Endothelial cell of umbilical vein (primary cell): ENCODE results near the gene OPRL1. TPM values are rescaled to one million over a fixed set of nuclear protein-coding genes. Genes with fewer than 3 reads are reported as not detected.
A peak's percentile ranks its signal among the peaks of the same experiment; 100 is the strongest.

Experiments used
- BruUV-seq: library from RNA; stranded (reverse); fragments of 400-500 nt; replicated peaks from 2 replicates; lab custom pipeline; 2021; lab: Mats Ljungman, UMichigan
- CTCF ChIA-PET: fragments of 300-600, 350-600 bp; sonication (Branson Sonifier 250); formaldehyde crosslinking; loops from one replicate; lab custom pipeline; 2021; ENCODE audit warnings: antibody characterized with exemption, inconsistent platforms; lab: Charles Lee
- POLR2A ChIA-PET: fragments of 300-600, 350-600 bp; sonication (Branson Sonifier 250); formaldehyde crosslinking; loops from one replicate; lab custom pipeline; 2021; ENCODE audit warnings: antibody characterized with exemption, inconsistent platforms; lab: Charles Lee
- DNase-seq: peaks from one replicate; pipeline ENCODE4 v3.0.0-alpha.2; 2011; ENCODE audit warnings: low read depth, low spot score
- FAIRE-seq: peaks from 2 replicates; lab custom pipeline; 2011; peaks lifted over from hg19 to GRCh38; lab: Jason Lieb, UNC
- H2AFZ ChIP-seq: 2 replicates; pipeline ENCODE4 v1.6.0; 2012; ENCODE audit warnings: low read depth, low read length, control low read depth, inconsistent platforms
- H3K27ac ChIP-seq: 2 replicates; pipeline ENCODE4 v1.5.1; 2011; ENCODE audit warnings: low read depth, mild to moderate bottlenecking, control low read depth, low read length, moderate library complexity; ENCODE audit not compliant: insufficient read depth
- H3K27me3 ChIP-seq, 2 experiments: 2 replicates each; pipeline versions ENCODE4 v1.6.0 to v1.6.1; 2011; ENCODE audit warnings: low read length in 2 of 2, mixed read lengths in 1 of 2; ENCODE audit not compliant: control insufficient read depth in 2 of 2, insufficient read depth in 2 of 2
- H3K36me3 ChIP-seq, 2 experiments: 2 replicates in 1 of 2; 3 replicates in 1 of 2; pipeline ENCODE4 v1.5.1; 2011; ENCODE audit warnings: low read length in 2 of 2, mild to moderate bottlenecking in 1 of 2, moderate library complexity in 1 of 2; ENCODE audit not compliant: control insufficient read depth in 2 of 2, insufficient read depth in 2 of 2; ENCODE audit errors: extremely low read depth in 1 of 2
- H3K4me1 ChIP-seq: 3 replicates; pipeline ENCODE4 v1.5.1; 2011; ENCODE audit warnings: mild to moderate bottlenecking, low read length; ENCODE audit not compliant: control insufficient read depth, insufficient read depth; ENCODE audit errors: extremely low read depth
- H3K4me2 ChIP-seq: 2 replicates; pipeline ENCODE4 v1.6.1; 2011; ENCODE audit warnings: low read length, control low read depth, mixed read lengths; ENCODE audit not compliant: insufficient read depth
- H3K4me3 ChIP-seq, 3 experiments: fragments of 200-600 bp in 1 of 3; sonication (generic), shearing (Covaris generic) in 1 of 3; replicated peaks in 1 of 3; 2 replicates each; pipeline ENCODE4 v1.5.1; 2011 to 2016; ENCODE audit warnings: control low read depth in 3 of 3, low read length in 3 of 3, mild to moderate bottlenecking in 2 of 3, inconsistent platforms in 1 of 3, low read depth in 1 of 3, moderate library complexity in 1 of 3; ENCODE audit not compliant: insufficient read depth in 1 of 3
- H3K79me2 ChIP-seq: 2 replicates; pipeline ENCODE4 v1.6.0; 2012; ENCODE audit warnings: low read length, inconsistent platforms; ENCODE audit not compliant: control insufficient read depth, insufficient read depth
- H3K9ac ChIP-seq: replicated peaks from 2 replicates; pipeline ENCODE3; 2011; ENCODE audit warnings: low read length, control low read depth; ENCODE audit not compliant: insufficient read depth; ENCODE audit errors: extremely low read depth
- H3K9me1 ChIP-seq: replicated peaks from 3 replicates; pipeline ENCODE4 v1.6.0; 2011; ENCODE audit warnings: mild to moderate bottlenecking, low read length; ENCODE audit not compliant: control insufficient read depth, insufficient read depth; ENCODE audit errors: extremely low read depth
- H3K9me3 ChIP-seq: replicated peaks from 2 replicates; pipeline ENCODE4 v1.5.1; 2012; ENCODE audit warnings: low read length, inconsistent platforms; ENCODE audit not compliant: control insufficient read depth, insufficient read depth
- H4K20me1 ChIP-seq: replicated peaks from 2 replicates; pipeline ENCODE3; 2011; ENCODE audit warnings: mild to moderate bottlenecking, low read length; ENCODE audit not compliant: control insufficient read depth, insufficient read depth; ENCODE audit errors: extremely low read depth
- CTCF ChIP-seq, 2 donors: IDR thresholded peaks; 1 replicate in 1 of 2; 2 replicates in 1 of 2; pipeline ENCODE4 v1.5.1; 2011; ENCODE audit warnings: low read length in 2 of 2, mild to moderate bottlenecking in 2 of 2, moderate library complexity in 2 of 2, control low read depth in 1 of 2, inconsistent platforms in 1 of 2, low read depth in 1 of 2; ENCODE audit not compliant: insufficient read depth in 1 of 2; ENCODE audit errors: extremely low read depth in 1 of 2
- EZH2 ChIP-seq: IDR thresholded peaks from 2 replicates; pipeline ENCODE4 v1.6.1; 2012; ENCODE audit warnings: borderline replicate concordance, low read depth, mild to moderate bottlenecking, moderate library complexity, low read length, inconsistent platforms; ENCODE audit not compliant: severe bottlenecking
- FOS ChIP-seq: IDR thresholded peaks from 2 replicates; pipeline ENCODE4 v1.6.1; 2011; ENCODE audit warnings: mild to moderate bottlenecking, low read length, moderate library complexity, borderline replicate concordance; ENCODE audit not compliant: insufficient read depth
- GATA2 ChIP-seq: IDR thresholded peaks from 2 replicates; pipeline ENCODE4 v1.7.0; 2011; ENCODE audit warnings: low read depth, mild to moderate bottlenecking, moderate library complexity, mixed read lengths, low read length; ENCODE audit not compliant: insufficient read length, insufficient read depth
- JUN ChIP-seq: IDR thresholded peaks from 2 replicates; pipeline ENCODE4 v1.6.1; 2011; ENCODE audit warnings: borderline replicate concordance, low read depth; ENCODE audit not compliant: insufficient read length, insufficient read depth
- MAX ChIP-seq: IDR thresholded peaks from 2 replicates; pipeline ENCODE4 v1.6.1; 2011; ENCODE audit not compliant: insufficient read depth, insufficient read length
- MYC ChIP-seq: IDR thresholded peaks from one replicate; pipeline ENCODE4 v1.6.1; 2011; ENCODE audit warnings: mild to moderate bottlenecking, low read depth, low read length
- POLR2A ChIP-seq: IDR thresholded peaks from 2 replicates; pipeline ENCODE4 v1.6.1; 2012; ENCODE audit warnings: low read depth, mild to moderate bottlenecking, control low read depth, low read length
- POLR2AphosphoS5 ChIP-seq: IDR thresholded peaks from 2 replicates; pipeline ENCODE4 v1.6.1; 2012; ENCODE audit warnings: low read depth, mild to moderate bottlenecking, control low read depth, low read length, moderate library complexity; ENCODE audit not compliant: insufficient read depth
- dilution Hi-C: fragments of 300-500 bp; cut with MboI; formaldehyde crosslinking; loops from one replicate; pipeline ENCODE4 v1.15.0; 2019; ENCODE audit warnings: low sequenced_read_pairs; ENCODE audit not compliant: extremely low pct_ligation_motif_present
- intact Hi-C: fragments of 100-400 bp; cut with micrococcal nuclease; formaldehyde crosslinking; loops from one replicate; pipeline ENCODE4 v1.10.0; 2022
- polyA plus RNA-seq, 4 experiments: library from polyadenylated mRNA; depleted of rRNA in 3 of 4; stranded (reverse) in 3 of 4; unstranded in 1 of 4; fragments of >200 nt; gene quantifications; 2 replicates each; pipeline versions ENCODE4 v1.2.1 to v1.2.3, GENCODE V29; 2011 to 2012; ENCODE audit warnings: missing spikeins in 1 of 4
- total RNA-seq: library from RNA; stranded (reverse); gene quantifications from 2 replicates; pipeline ENCODE4 v1.2.3, GENCODE V29; 2021

The OPRL1 gene
- total and polyA plus RNA-seq, 2 donors (not counting 3 experiments of a cell fraction or from before 2014, with no cell fraction given) = 1.9 to 2.0 TPM

- intact Hi-C loops = no loop called here
- POLR2A ChIA-PET = interaction anchor here (1.6 to 2.3 kb wide), 3 partner anchors 10 to 17 kb away, joined by 4 to 21 read pairs (median 9); no protein-coding TSS in a partner anchor
- Histone ChIP-seq H4K20me1 (no peaks in the 10 kb centered on the region), H3K4me2 (no peak overlapping the region), H3K4me1 (peaks cover 55% of the 10 kb centered on the region), H2AFZ (no peak overlapping the region), H3K27ac (no peak overlapping the region), H3K27me3 (no peaks in the 10 kb centered on the region), H3K4me3 (no peak overlapping the region), H3K9ac (no peak overlapping the region), H3K9me1 (no peaks in the 10 kb centered on the region), H3K9me3 (no peaks in the 10 kb centered on the region), H3K79me2 (no peaks in the 10 kb centered on the region), H3K36me3 (no peaks in the 10 kb centered on the region)
- no TSS peak for BruUV-seq
- TF ChIP-seq MAX (peak; percentile 40), POLR2A (no peak)
- CTCF ChIA-PET = interaction anchor here (1.1 to 7.5 kb wide), 7 partner anchors 12 to 80 kb away, joined by 5 to 412 read pairs (median 21); partner anchors contain the start of genes LKAAEAR1, PRPF6, SAMD10 and SOX18
- no peak for DNase-seq
- no peak for FAIRE-seq
- dilution Hi-C loops = no loop called here
Observed at GRCh38 chr20:64040231-64041039, 39.4 kb upstream of the OPRL1 start.

GRCh38 chr20:64041040-64041780 lies 38.7 kb upstream of the OPRL1 start:
- no peaks in the 10 kb centered on the region for H3K9me1 ChIP-seq
- H3K9me3 ChIP-seq = no peaks in the 10 kb centered on the region
- H3K27me3 ChIP-seq = no peaks in the 10 kb centered on the region
- no peak overlapping the region for H3K4me3 ChIP-seq
- DNase-seq = peak; percentile 24
- ChIA-PET POLR2A (interaction anchor here (1.6 kb wide), 1 partner anchor 9 kb away, joined by 4 read pairs; no protein-coding TSS in a partner anchor), CTCF (interaction anchor here (1.0 to 7.5 kb wide), 2 partner anchors 14 to 60 kb away, joined by 3 to 412 read pairs; partner anchors contain the start of genes PRPF6, SOX18 and TCEA2)
- H3K4me2 ChIP-seq = no peak overlapping the region
- H3K36me3 ChIP-seq = no peaks in the 10 kb centered on the region
- no TSS peak for BruUV-seq
- peaks cover 62% of the 10 kb centered on the region for H3K4me1 ChIP-seq
- intact Hi-C loops (no loop called here), dilution Hi-C loops (no loop called here)
- H3K27ac ChIP-seq = peak overlapping the region; percentile 4
- no peaks in the 10 kb centered on the region for H3K79me2 ChIP-seq
- no peak for FAIRE-seq
- no peaks in the 10 kb centered on the region for H4K20me1 ChIP-seq
- TF ChIP-seq POLR2AphosphoS5 = no peak
- TF ChIP-seq MAX = no peak
- TF ChIP-seq CTCF (IDR thresholded peaks at IDR 0.05; ENCODE audit: extremely low read depth in 1 of 2, insufficient read depth in 1 of 2, low read depth in 1 of 2, low read length in 2 of 2) = no peak
- no peak for TF ChIP-seq FOS
- TF ChIP-seq MYC = no peak
- TF ChIP-seq EZH2 = no peak
- no peak for TF ChIP-seq POLR2A
- TF ChIP-seq GATA2 = no peak
- TF ChIP-seq JUN = no peak
- H3K9ac ChIP-seq = no peak overlapping the region
- H2AFZ ChIP-seq = no peak overlapping the region
